Esophagus (tissue), 2 donors: ENCODE results near the gene CKAP2. TPM values are rescaled to one million over a fixed set of nuclear protein-coding genes. Genes with fewer than 3 reads are reported as not detected.
A peak's percentile ranks its signal among the peaks of the same experiment; 100 is the strongest.

Source experiments
- H3K27ac ChIP-seq, 2 donors: one replicate each; pipeline ENCODE4 v1.5.1; 2013; ENCODE audit warnings: low read depth in 2 of 2, mild to moderate bottlenecking in 2 of 2, inconsistent platforms in 1 of 2, low read length in 1 of 2, moderate library complexity in 1 of 2
- H3K27me3 ChIP-seq, 2 donors: one replicate each; pipeline ENCODE4 v1.6.1; 2013; ENCODE audit warnings: low read length in 2 of 2, control low read depth in 1 of 2, mild to moderate bottlenecking in 1 of 2; ENCODE audit not compliant: insufficient read depth in 2 of 2, control insufficient read depth in 1 of 2
- H3K36me3 ChIP-seq, 2 donors: one replicate each; pipeline ENCODE4 v1.6.1; 2013; ENCODE audit warnings: low read length in 1 of 2; ENCODE audit not compliant: control insufficient read depth in 2 of 2, insufficient read depth in 2 of 2
- H3K4me1 ChIP-seq, 2 donors: one replicate each; pipeline ENCODE4 v1.6.1; 2013; ENCODE audit warnings: low read length in 1 of 2; ENCODE audit not compliant: control insufficient read depth in 2 of 2, insufficient read depth in 2 of 2
- H3K4me3 ChIP-seq, 2 donors: one replicate each; pipeline ENCODE4 v1.5.1; 2013; ENCODE audit warnings: low read length in 2 of 2, mild to moderate bottlenecking in 2 of 2, low read depth in 1 of 2, moderate library complexity in 1 of 2
- H3K9me3 ChIP-seq, 2 donors: one replicate each; pipeline ENCODE4 v1.6.1; 2013; ENCODE audit warnings: mild to moderate bottlenecking in 2 of 2, low read depth in 1 of 2, low read length in 1 of 2, moderate library complexity in 1 of 2; ENCODE audit not compliant: control insufficient read depth in 2 of 2, insufficient read depth in 1 of 2
- WGBS, 2 donors: extraction: QIAGEN DNeasy Blood & Tissue Kit; methylation state at CpG; one replicate each; pipeline ENCODE4 v1.1.7; 2013; 5-methylcytosine and 5-hydroxymethylcytosine counted together
- polyA plus RNA-seq, 2 donors: library from polyadenylated mRNA; stranded (reverse); fragments of 200-250 nt; gene quantifications; one replicate each; pipeline ENCODE4 v1.2.3, GENCODE V29; 2013
- donor health status: healthy with polysubstance abuse.
- donor health status: Bipolar disorder and iron deficiency.

CKAP2 gene
- polyA plus RNA-seq, 2 donors: 5.2 to 8.6 TPM

- H3K4me3 ChIP-seq: no peak overlapping the region
- peaks cover 6% of the 10 kb centered on the region in 2 donors for H3K36me3 ChIP-seq
- WGBS, 2 donors: 37 to 45% methylated on average over 1 of the region's 1 CpG
Measured at GRCh38 chr13:52419080-52419479, 36.2 kb upstream of the CKAP2 start.

GRCh38 chr13:52421216-52421615 lies 34.1 kb upstream of the CKAP2 start:
- no peak overlapping the region for H3K27ac ChIP-seq
- no peaks in the 10 kb centered on the region for H3K4me1 ChIP-seq
- H3K4me3 ChIP-seq: no peak overlapping the region
- no peaks in the 10 kb centered on the region for H3K27me3 ChIP-seq
- H3K9me3 ChIP-seq: no peaks in the 10 kb centered on the region
- H3K36me3 ChIP-seq: peaks cover 3 to 4% of the 10 kb centered on the region in 2 donors
- 96 to 100% methylated on average over 3 of the region's 3 CpGs for WGBS, 2 donors

More at GRCh38 chr13:52419080-52419479, 36.2 kb upstream of the CKAP2 start:
- Histone ChIP-seq H3K27ac (no peak overlapping the region), H3K9me3 (no peaks in the 10 kb centered on the region), H3K27me3 (no peaks in the 10 kb centered on the region), H3K4me1 (peaks cover 0 to 2% of the 10 kb centered on the region in 2 donors)

GRCh38 chr13:52428295-52428694 lies 27.0 kb upstream of the CKAP2 start:
- H3K27me3 ChIP-seq: no peaks in the 10 kb centered on the region
- H3K9me3 ChIP-seq: no peaks in the 10 kb centered on the region
- no peaks in the 10 kb centered on the region for H3K4me1 ChIP-seq
- H3K36me3 ChIP-seq: peaks cover 2 to 5% of the 10 kb centered on the region in 2 donors
- H3K27ac ChIP-seq: no peak overlapping the region
- WGBS, 2 donors: 53 to 61% methylated on average over 2 of the region's 2 CpGs
- no peak overlapping the region for H3K4me3 ChIP-seq

GRCh38 chr13:52432456-52432855 lies 22.8 kb upstream of the CKAP2 start:
- WGBS, 2 donors: 86 to 90% methylated on average over 2 of the region's 2 CpGs
- Histone ChIP-seq H3K4me3 (no peak overlapping the region), H3K9me3 (no peaks in the 10 kb centered on the region), H3K36me3 (peaks cover 5% of the 10 kb centered on the region in 2 donors), H3K27ac (no peak overlapping the region), H3K4me1 (no peaks in the 10 kb centered on the region), H3K27me3 (no peaks in the 10 kb centered on the region)

- 48 to 69% methylated on average over 1 of the region's 1 CpG for WGBS, 2 donors
- Histone ChIP-seq H3K4me3 (no peak overlapping the region), H3K27ac (peak overlapping the region in 1 of 2 donors; percentile 42), H3K36me3 (no peaks in the 10 kb centered on the region), H3K4me1 (peaks cover 0 to 8% of the 10 kb centered on the region in 2 donors), H3K27me3 (no peaks in the 10 kb centered on the region), H3K9me3 (no peaks in the 10 kb centered on the region)
Measured at GRCh38 chr13:52446265-52446664, 9.0 kb upstream of the CKAP2 start.

- 35 to 52% methylated on average over 2 of the region's 2 CpGs for WGBS, 2 donors
- Histone ChIP-seq H3K36me3 (no peaks in the 10 kb centered on the region), H3K4me1 (peaks cover 0 to 8% of the 10 kb centered on the region in 2 donors), H3K27ac (peak overlapping the region; percentile 74 to 82), H3K9me3 (no peaks in the 10 kb centered on the region), H3K27me3 (no peaks in the 10 kb centered on the region), H3K4me3 (no peak overlapping the region)
Measured at GRCh38 chr13:52447354-52447753, 7.9 kb upstream of the CKAP2 start.

- Histone ChIP-seq H3K27me3 (no peaks in the 10 kb centered on the region), H3K36me3 (no peaks in the 10 kb centered on the region), H3K9me3 (no peaks in the 10 kb centered on the region), H3K27ac (peak overlapping the region; percentile 82 to 90), H3K4me1 (peaks cover 0 to 8% of the 10 kb centered on the region in 2 donors), H3K4me3 (peak overlapping the region in 1 of 2 donors; percentile 2)
- 54 to 67% methylated on average over 5 of the region's 5 CpGs for whole genome bisulfite sequencing, 2 donors
Measured at GRCh38 chr13:52447815-52448552, 7.3 kb upstream of the CKAP2 start.

- Histone ChIP-seq H3K4me1 (peaks cover 0 to 8% of the 10 kb centered on the region in 2 donors), H3K36me3 (no peaks in the 10 kb centered on the region), H3K27ac (peak overlapping the region; percentile 95 to 96), H3K9me3 (no peaks in the 10 kb centered on the region), H3K27me3 (no peaks in the 10 kb centered on the region), H3K4me3 (peak overlapping the region; percentile 67 to 89)
- WGBS, 2 donors: 4 to 6% methylated on average over 10 of the region's 10 CpGs
Measured at GRCh38 chr13:52449331-52450011, 5.8 kb upstream of the CKAP2 start.

- Histone ChIP-seq H3K9me3 (no peaks in the 10 kb centered on the region), H3K4me3 (peak within 1 kb of the TSS; percentile 67 to 89), H3K27ac (peak within 1 kb of the TSS; percentile 95 to 96), H3K27me3 (no peaks in the 10 kb centered on the region), H3K4me1 (peaks cover 0 to 8% of the 10 kb centered on the region in 2 donors), H3K36me3 (no peaks in the 10 kb centered on the region)
- 0% methylated on average over 92 to 105 of the region's 105 CpGs for WGBS, 2 donors
Measured at GRCh38 chr13:52450012-52450792, 5.1 kb upstream of the CKAP2 start, which contains the start of gene VPS36. VPS36 (minus strand) TSS chr13:52450634; CDS start chr13:52450594, 40 bp downstream.
